Measurements from ENCODE around the gene TEF.
"Not testable (repeated sequence)": the region's sequence is repeated elsewhere in the genome, so short reads cannot be mapped to it uniquely, and the experiment has no call there.

TEF gene

GRCh38 chr22:41425660-41426365 lies 44.1 kb downstream of the TEF start:
- DNase-seq (ENCODE audit: low spot score): no peak

DNA sequence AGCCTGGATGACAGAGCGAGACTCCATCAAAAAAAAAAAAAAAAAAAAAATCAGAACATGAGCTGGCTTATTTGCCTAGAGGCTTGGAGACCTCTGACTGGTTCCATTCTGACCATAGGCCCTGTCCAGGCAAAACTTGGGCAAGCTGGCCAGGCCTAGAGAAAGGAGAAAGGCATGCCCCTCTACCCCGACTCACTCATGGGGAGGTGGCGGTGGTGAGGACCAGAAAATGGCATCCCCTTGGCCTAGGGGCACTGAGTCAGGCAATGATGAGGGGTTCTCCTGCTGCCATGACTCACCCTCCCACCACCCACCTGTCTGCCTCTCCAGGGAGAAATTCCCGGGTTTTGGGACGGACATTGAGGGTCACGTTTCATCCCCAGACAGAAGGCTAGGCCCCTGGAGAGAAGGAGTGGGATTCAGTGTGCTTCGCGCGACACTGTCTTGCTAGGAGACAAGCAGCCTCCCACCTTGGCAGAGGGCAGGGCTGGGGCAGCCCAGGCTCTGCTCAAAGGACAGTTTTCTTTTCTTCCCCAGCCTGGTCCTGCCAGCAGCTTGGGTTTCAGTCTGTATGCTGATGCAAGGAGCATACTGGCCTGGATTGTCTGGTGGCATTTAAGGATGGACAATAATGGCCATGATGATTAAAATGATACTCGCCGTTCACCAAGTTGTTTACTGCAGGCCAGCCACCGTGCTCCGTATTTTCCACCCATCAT lies 47.6 kb downstream of the TEF start:
- DNase-seq (ENCODE audit: low spot score): no peak

DNA sequence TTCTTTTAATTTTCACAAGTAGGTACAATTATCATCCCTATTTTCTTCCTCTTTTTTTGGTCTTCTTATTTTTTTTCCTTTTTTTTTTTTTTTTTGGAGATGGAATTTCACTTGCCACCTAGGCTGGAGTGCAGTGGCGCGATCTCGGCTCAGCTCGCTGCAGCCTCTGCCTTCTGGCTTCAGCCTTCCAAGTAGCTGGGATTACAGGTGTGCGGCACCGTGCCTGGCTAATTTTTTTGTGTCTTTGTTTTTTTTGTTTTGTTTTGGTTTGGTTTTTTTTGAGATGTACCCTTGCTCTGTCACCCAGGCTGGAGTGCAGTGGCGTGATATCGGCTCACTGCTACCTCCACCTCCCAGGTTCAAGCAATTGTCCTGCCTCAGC lies 48.2 kb downstream of the TEF start:
- no peak for DNase-seq (ENCODE audit: low spot score)

DNA sequence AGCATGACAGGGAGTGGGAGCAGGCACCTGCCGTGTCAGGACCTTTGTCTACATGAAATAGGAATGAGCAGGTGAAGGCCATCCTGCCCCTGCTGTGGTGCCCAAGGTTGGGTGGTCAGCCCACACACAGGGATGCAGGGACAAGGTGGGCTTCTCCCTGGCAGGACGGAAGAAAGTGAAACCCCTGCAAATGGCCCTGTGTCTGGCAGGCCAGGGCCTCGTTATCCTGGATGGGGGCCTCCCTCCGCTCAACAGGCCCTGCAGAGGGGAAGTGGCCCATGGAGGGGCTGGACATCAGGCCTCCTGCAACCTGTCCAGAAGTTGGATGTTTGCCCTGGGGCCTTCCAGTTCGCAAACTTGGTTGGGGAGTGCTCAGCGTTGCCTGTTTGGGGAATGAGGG lies 49.9 kb downstream of the TEF start:
- no peak for DNase-seq (ENCODE audit: low spot score)

- not testable (repeated sequence) for DNase-seq (ENCODE audit: low spot score)
Observed at GRCh38 chr22:41433480-41433879, 51.7 kb downstream of the TEF start.

DNA sequence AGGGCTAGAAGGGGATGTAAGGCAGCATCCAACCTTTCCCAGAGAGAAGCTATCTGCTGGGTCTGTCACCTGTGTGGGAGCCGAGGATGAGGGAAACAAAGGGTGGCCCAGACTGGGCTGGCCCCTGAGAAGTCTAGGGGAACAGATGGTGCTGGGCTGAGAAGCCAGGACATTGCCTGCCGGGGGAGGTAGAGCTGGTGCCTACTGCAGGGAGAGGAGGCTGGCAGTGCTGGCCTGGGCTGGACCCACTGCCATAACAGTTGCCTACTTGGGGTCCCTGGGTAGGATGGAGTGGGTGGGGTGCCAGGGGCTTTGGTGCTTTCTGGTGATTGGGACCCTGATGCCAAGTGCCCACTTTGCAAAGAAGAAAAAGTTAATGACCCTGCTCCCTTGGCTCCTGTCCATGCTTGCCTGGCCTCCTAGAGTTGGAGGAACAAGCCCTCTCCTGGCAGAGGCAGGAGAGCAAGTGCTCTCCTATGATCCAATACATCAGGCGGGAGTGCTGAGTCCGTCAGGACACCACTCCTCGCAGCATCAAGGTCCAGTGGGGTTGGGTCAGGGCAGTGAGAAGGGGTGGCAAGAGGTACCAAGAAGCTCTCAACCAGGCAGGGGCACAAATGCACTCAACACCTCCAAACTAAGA lies 52.7 kb downstream of the TEF start:
- DNase-seq (ENCODE audit: low spot score): not testable (repeated sequence)

DNA sequence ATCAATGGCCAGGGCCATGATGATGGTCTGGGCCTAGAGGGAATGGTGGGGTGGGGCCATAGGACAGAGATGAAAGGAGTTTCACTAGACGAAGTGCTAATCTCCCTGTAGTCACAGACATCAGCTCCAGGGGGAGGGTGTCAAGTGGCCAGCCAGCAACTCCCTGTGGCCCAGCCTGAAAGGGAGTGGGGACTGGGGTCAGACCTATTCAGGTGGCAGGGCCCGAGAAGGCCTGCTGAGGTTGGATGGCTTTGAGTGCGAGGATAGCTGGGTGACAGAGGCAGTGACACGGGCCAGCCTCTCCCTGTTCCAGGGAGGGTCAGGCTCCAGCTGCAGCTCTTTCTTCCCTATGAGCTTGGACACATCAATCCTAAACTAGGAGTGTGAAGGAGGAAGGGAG lies 53.8 kb downstream of the TEF start:
- no peak for DNase-seq (ENCODE audit: low spot score)

- no peak for DNase-seq (ENCODE audit: low spot score)
Observed at GRCh38 chr22:41436322-41437113, 54.8 kb downstream of the TEF start.

- DNase-seq (ENCODE audit: low spot score): no peak
Observed at GRCh38 chr22:41437198-41437597, 55.5 kb downstream of the TEF start.

DNA sequence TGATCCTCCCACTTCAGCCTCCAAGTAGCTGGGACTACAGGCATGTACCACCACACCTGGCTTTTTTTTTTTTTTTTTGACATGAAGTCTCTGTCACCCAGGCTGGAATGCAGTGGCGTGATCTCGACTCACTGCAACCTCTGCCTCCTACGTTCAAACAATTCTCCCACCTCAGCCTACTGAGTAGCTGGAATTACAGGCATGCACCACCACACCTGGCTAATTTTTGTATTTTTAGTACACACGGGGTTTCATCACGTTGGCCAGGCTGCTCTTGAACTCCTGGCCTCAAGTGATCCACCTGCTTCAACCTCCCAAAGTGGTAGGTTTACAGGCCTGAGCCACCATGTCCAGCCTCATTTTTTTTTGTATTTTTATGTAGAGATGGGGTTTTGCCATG lies 58.8 kb downstream of the TEF start:
- not testable (repeated sequence) for DNase-seq (ENCODE audit: low spot score)

DNA sequence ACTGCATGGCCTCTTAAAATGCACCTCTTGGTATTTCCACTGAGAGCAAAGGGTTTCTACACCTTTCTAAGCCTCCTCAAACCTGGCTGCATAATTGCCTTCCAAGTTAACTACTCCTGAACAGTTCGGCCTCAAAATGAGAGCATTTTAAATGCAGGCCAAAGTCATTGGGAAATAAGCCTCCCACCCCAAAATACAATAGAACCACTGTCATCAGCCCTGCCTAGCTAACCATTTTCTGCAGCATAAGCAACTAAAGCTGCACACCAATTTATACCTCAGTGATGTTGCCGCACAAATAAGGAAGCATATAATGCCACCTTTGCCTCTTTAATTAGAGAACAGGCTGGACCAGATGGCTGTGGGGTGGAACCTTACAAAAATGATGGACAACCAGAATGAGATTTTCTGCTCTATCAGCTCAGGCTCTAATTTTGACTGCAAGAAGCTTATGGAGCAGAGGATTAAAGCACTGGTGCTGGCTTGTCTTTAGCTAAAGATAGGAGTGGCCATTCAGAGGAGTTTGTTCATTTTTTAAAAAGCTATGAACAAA lies 60.6 kb downstream of the TEF start:
- no peak for DNase-seq (ENCODE audit: low spot score)

- DNase-seq (ENCODE audit: low spot score): peak; percentile 89
Observed at GRCh38 chr22:41444360-41445128, 62.8 kb downstream of the TEF start.

- peak; percentile 34 for DNase-seq (ENCODE audit: low spot score)
Observed at GRCh38 chr22:41445129-41446056, 63.7 kb downstream of the TEF start.

DNA sequence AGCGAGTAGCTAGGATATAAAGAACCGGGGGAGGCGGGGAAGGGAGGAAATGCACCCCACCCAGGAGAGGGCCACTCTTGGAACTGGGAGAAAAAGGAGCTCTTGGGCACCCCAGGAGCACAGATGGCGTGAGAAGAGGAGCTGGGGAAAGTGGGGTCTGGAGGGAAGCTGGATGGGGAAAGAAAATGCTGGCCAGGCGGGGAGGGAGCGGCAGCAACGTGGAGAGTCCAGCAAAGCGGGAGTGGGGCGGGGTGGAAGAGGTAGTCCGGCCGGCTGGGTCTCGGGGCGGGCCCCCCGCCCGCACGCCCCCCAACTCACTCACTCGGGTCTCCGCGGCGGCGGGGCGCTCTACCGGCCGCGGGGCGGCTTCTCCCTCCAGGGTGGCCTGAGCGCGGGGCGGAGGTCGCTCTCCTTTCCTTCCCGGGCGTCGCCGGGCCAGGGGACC lies 64.3 kb downstream of the TEF start:
- peak; percentile 35 for DNase-seq (ENCODE audit: low spot score)

- DNase-seq (ENCODE audit: low spot score): peak; percentile 94
Observed at GRCh38 chr22:41446639-41447434, 65.1 kb downstream of the TEF start, which contains the start of gene TOB2. TSS of gene TOB2 (minus strand) at chr22:41446801. CDS start at chr22:41437345, 9,456 bp downstream.

GRCh38 chr22:41447435-41448188 lies 65.9 kb downstream of the TEF start:
- DNase-seq (ENCODE audit: low spot score): peak; percentile 54

DNA sequence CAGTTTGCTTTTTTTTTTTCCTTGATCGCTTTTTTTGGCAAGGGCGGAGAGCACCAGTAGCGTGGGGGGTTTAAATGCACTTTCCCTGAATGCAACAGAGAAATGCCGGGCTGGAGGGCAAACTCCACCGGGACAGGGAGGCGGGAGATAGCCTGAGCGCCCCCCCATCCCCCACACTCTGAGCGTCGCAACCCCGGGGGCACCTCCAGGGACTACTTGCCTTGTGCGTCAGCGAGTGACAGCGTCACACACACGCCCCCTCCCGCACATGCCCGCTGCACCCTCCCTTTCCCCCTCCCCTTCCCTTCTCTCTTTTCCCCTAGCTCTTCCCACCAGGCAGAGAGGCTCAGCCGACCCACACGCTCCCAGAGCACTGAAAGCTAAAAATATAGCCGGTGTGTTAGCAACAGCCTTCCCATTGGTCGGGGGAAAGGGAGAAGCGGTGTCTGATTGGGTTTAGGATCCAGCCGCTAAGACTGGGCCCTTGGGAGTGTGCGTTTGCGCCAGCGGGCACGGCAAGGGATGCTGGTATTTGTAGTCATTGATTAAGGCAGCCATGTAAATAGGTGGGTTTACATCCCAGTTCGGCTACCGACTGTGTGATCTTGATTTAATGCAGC lies 66.6 kb downstream of the TEF start:
- peak; percentile 92 for DNase-seq (ENCODE audit: low spot score)

Data from hematopoietic multipotent progenitor cell treated with erythropoietin and hydrocortisone succinate and interleukin-3 and kit ligand, for 15 days (in vitro differentiated cells).